Prostate gland (tissue), 2 donors: ENCODE data around the gene ALDH3A2. TPM values are rescaled to one million over a fixed set of nuclear protein-coding genes. Genes with fewer than 3 reads are reported as not detected.
A peak's percentile ranks its signal among the peaks of the same experiment; 100 is the strongest.

Source experiments
- DNase-seq: peaks from one replicate; pipeline ENCODE4 v3.0.0-alpha.2; 2019; ENCODE audit warnings: low spot score
- H3K27ac ChIP-seq, 2 donors: fragments of 200-600 bp; sonication (generic); 2 replicates each; pipeline ENCODE4 v1.5.1; 2017 to 2019
- H3K27me3 ChIP-seq: fragments of 200-600 bp; sonication (generic); replicated peaks from 2 replicates; pipeline ENCODE4 v1.5.1; 2019; ENCODE audit not compliant: insufficient read depth
- H3K36me3 ChIP-seq, 2 donors: fragments of 200-600 bp; sonication (generic); 1 replicate in 1 of 2; 2 replicates in 1 of 2; pipeline versions ENCODE4 v1.5.1 to v1.8.1; 2017 to 2019
- H3K4me1 ChIP-seq: fragments of 200-600 bp; sonication (generic); replicated peaks from 2 replicates; pipeline ENCODE4 v1.5.1; 2019
- H3K4me3 ChIP-seq, 2 donors: fragments of 200-600 bp; sonication (generic); 2 replicates each; pipeline ENCODE4 v1.5.1; 2017 to 2019
- H3K9me3 ChIP-seq: fragments of 200-600 bp; sonication (generic); 2 replicates; pipeline ENCODE4 v1.5.1; 2017
- POLR2A ChIP-seq: fragments of 450-650 bp; IDR thresholded peaks from one replicate; pipeline ENCODE4 v1.6.1; 2016; ENCODE audit warnings: antibody characterized with exemption, mild to moderate bottlenecking
- POLR2AphosphoS5 ChIP-seq: sonication (generic); formaldehyde crosslinking; IDR thresholded peaks from one replicate; pipeline ENCODE4 v1.6.1; 2017; ENCODE audit warnings: antibody characterized with exemption
- WGBS: methylation state at CpG from one replicate; pipeline ENCODE4 v1.1.5; 2018; 5-methylcytosine and 5-hydroxymethylcytosine counted together
- intact Hi-C: fragments of 100-400 bp; cut with DNase I; formaldehyde crosslinking; loops from one replicate; pipeline ENCODE4 v1.14.2; 2022
- total RNA-seq, 2 donors: library from RNA; depleted of rRNA; stranded (reverse); fragments of >200 nt; gene quantifications; one replicate each; pipeline ENCODE4 v1.1.0, GENCODE V29; 2016
- TF ChIP-seq, protein P1 (sequence below), 4 experiments: fragments of 200-600 bp in 2 of 4; fragments of 450-650 bp in 2 of 4; sonication (generic) in 2 of 4; IDR thresholded peaks; 1 replicate in 3 of 4; 2 replicates in 1 of 4; pipeline ENCODE4 v1.5.1; 2016 to 2019; ENCODE audit warnings: antibody characterized with exemption in 4 of 4, mild to moderate bottlenecking in 2 of 4, moderate library complexity in 2 of 4

The ALDH3A2 gene
- total RNA-seq, 2 donors from 2014 or later: 202 to 357 TPM

GRCh38 chr17:19644493-19645210 lies 3.9 kb upstream of the ALDH3A2 start:
- Histone ChIP-seq H3K27me3 (no peaks in the 10 kb centered on the region), H3K9me3 (no peaks in the 10 kb centered on the region), H3K4me3 (no peak overlapping the region), H3K4me1 (peaks cover 15% of the 10 kb centered on the region), H3K27ac (peak overlapping the region; percentile 0 to 35), H3K36me3 (no peaks in the 10 kb centered on the region)
- intact Hi-C loops: loop anchor here (5.0 kb wide), 3 partner anchors 83 to 267 kb away; partner anchors contain the start of gene MAPK7
- DNase-seq: no peak
- no peak for TF ChIP-seq POLR2A
- TF ChIP-seq, protein P1, sequence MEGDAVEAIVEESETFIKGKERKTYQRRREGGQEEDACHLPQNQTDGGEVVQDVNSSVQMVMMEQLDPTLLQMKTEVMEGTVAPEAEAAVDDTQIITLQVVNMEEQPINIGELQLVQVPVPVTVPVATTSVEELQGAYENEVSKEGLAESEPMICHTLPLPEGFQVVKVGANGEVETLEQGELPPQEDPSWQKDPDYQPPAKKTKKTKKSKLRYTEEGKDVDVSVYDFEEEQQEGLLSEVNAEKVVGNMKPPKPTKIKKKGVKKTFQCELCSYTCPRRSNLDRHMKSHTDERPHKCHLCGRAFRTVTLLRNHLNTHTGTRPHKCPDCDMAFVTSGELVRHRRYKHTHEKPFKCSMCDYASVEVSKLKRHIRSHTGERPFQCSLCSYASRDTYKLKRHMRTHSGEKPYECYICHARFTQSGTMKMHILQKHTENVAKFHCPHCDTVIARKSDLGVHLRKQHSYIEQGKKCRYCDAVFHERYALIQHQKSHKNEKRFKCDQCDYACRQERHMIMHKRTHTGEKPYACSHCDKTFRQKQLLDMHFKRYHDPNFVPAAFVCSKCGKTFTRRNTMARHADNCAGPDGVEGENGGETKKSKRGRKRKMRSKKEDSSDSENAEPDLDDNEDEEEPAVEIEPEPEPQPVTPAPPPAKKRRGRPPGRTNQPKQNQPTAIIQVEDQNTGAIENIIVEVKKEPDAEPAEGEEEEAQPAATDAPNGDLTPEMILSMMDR (IDR thresholded peaks at IDR 0.05): no peak
- no peak for TF ChIP-seq POLR2AphosphoS5
- WGBS: 51% methylated on average over 5 of the region's 5 CpGs

GRCh38 chr17:19645734-19646201 lies 2.8 kb upstream of the ALDH3A2 start:
- DNase-seq: no peak
- Histone ChIP-seq H3K27me3 (no peaks in the 10 kb centered on the region), H3K4me3 (no peak overlapping the region), H3K4me1 (peaks cover 15% of the 10 kb centered on the region), H3K27ac (no peak overlapping the region), H3K9me3 (no peaks in the 10 kb centered on the region), H3K36me3 (no peaks in the 10 kb centered on the region)
- TF ChIP-seq POLR2A (no peak), POLR2AphosphoS5 (no peak)
- TF ChIP-seq, protein P1 (IDR thresholded peaks at IDR 0.05): peak in 3 of 4 experiments; percentile 7 to 13 (median 13)
- intact Hi-C loops: loop anchor here (5.0 kb wide), 3 partner anchors 82 to 268 kb away; partner anchors contain the start of gene MAPK7
- WGBS: 28% methylated on average over 4 of the region's 4 CpGs

DNA sequence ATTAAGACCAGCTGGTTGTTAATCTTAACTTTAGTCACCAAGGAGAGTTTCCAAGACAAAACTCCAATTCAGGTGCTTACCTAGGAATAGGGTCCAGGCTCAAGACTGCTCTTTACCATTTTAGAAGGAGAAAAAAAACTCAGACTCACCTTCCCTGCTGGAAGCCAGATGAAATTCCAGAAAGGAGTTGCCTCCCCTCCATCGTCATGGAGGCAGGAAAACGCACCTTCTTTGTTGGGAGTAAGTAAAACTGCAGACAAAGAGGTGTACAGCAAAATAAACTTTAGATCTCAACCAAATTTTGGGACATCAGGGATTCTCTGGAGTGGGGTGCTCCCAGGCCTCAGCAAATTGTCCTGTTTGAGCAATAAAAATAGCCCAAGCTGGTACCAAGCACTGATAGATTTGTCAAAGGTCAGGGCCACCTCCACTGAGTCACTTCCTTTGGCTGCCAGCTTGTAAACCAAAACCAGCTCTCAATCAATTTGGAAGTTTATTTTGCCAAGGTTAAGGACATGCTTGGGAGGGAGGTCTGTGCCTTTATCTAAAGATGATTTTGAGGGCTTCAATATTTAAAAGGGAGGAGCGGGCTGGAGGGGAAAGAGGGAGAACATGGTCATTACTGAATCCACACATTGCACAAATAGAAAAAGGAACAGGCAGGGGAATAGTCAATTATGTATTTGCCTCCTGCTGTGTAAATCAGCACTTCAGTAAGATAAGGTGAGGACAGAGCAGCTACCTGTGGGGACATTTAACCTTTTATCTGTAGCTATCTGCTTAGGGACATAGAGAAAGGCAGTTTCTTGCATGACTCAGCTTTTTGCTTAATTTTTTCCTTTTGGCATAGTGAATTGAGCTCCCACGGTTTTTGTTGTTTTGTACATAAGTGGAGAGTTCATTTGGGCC lies 1.5 kb upstream of the ALDH3A2 start:
- no peak for DNase-seq
- Histone ChIP-seq H3K36me3 (no peaks in the 10 kb centered on the region), H3K27ac (peak overlapping the region; percentile 95 to 97), H3K4me3 (no peak overlapping the region), H3K27me3 (no peaks in the 10 kb centered on the region), H3K9me3 (no peaks in the 10 kb centered on the region), H3K4me1 (peaks cover 19% of the 10 kb centered on the region)
- intact Hi-C loops: loop anchor here (5.0 kb wide), 3 partner anchors 80 to 270 kb away; partner anchors contain the start of gene MAPK7
- no peak for TF ChIP-seq POLR2A
- no peak for TF ChIP-seq POLR2AphosphoS5
- TF ChIP-seq, protein P1 (IDR thresholded peaks at IDR 0.05): no peak
- WGBS: 67% methylated on average over 4 of the region's 4 CpGs

GRCh38 chr17:19647697-19648474 lies 665 bp upstream of the ALDH3A2 start:
- no peaks in the 10 kb centered on the region for H3K27me3 ChIP-seq
- 2% methylated on average over 36 of the region's 37 CpGs for WGBS
- TF ChIP-seq POLR2AphosphoS5 (no peak), POLR2A (no peak)
- TF ChIP-seq, protein P1 (IDR thresholded peaks at IDR 0.05): no peak
- peak overlapping the region; percentile 95 to 97 for H3K27ac ChIP-seq
- no peaks in the 10 kb centered on the region for H3K36me3 ChIP-seq
- H3K9me3 ChIP-seq: no peaks in the 10 kb centered on the region
- intact Hi-C loops: loop anchor here (5.0 kb wide), 3 partner anchors 79 to 271 kb away; partner anchors contain the start of gene MAPK7
- H3K4me1 ChIP-seq: peaks cover 17% of the 10 kb centered on the region
- H3K4me3 ChIP-seq: peak overlapping the region; percentile 69 to 71
- peak; percentile 45 for DNase-seq
